K562 (cell line): Measurements from ENCODE around the gene HOATZ. TPM values are rescaled to one million over a fixed set of nuclear protein-coding genes. Genes with fewer than 3 reads are reported as not detected.

Experiments used
- ATAC-seq: fragments of 200-7000 bp; cut with Tn5 transposase; 3 replicates; pipeline ENCODE4 v1.9.1; 2020; ENCODE audit warnings: moderate library complexity
- BruUV-seq: library from RNA; stranded (reverse); fragments of 400-500 nt; replicated peaks from 2 replicates; lab custom pipeline; 2021; lab: Mats Ljungman, UMichigan
- CTCF ChIA-PET: fragments of 300-600 bp; formaldehyde crosslinking; extraction: SDS; loops from one replicate; lab custom pipeline; 2021; ENCODE audit warnings: low intra/inter-chr PET ratio; lab: Yijun Ruan, JAX
- POLR2A ChIA-PET: fragments of 300-600, 350-650 bp; sonication (Branson Sonifier 250); formaldehyde crosslinking; extraction: SDS; loops from one replicate; lab custom pipeline; 2021; ENCODE audit warnings: antibody characterized with exemption, inconsistent platforms; lab: Yijun Ruan, JAX
- DNase-seq, 4 experiments: peaks; one replicate each; pipeline versions ENCODE4 v3.0.0 to v3.0.0-alpha.2; 2011 to 2018; ENCODE audit warnings: low spot score in 3 of 4, mixed read lengths in 3 of 4; ENCODE audit errors: extremely low read depth in 1 of 4
- FAIRE-seq: peaks from 2 replicates; lab custom pipeline; 2011; peaks lifted over from hg19 to GRCh38; lab: Jason Lieb, UNC
- H2AFZ ChIP-seq: 2 replicates; pipeline ENCODE4 v1.6.0; 2011; ENCODE audit warnings: low read depth, low read length, control low read depth, inconsistent platforms
- H3K27ac ChIP-seq: fragments of 200-600 bp; 3 replicates; pipeline ENCODE4 v1.8.0; 2011; ENCODE audit warnings: low read depth, mild to moderate bottlenecking, control low read depth, inconsistent platforms, low read length, moderate library complexity, mixed read lengths; ENCODE audit errors: extremely low read depth
- H3K27me3 ChIP-seq, 2 experiments: fragments of 300-600 bp in 1 of 2; 2 replicates in 1 of 2; 3 replicates in 1 of 2; pipeline versions ENCODE4 v1.6.0 to v1.8.0; 2011; ENCODE audit warnings: inconsistent platforms in 2 of 2, low read length in 2 of 2, mild to moderate bottlenecking in 1 of 2, mixed read lengths in 1 of 2, moderate library complexity in 1 of 2; ENCODE audit not compliant: control insufficient read depth in 2 of 2, insufficient read depth in 2 of 2
- H3K36me3 ChIP-seq: fragments of 300-600 bp; 3 replicates; pipeline ENCODE4 v1.8.0; 2011; ENCODE audit warnings: mild to moderate bottlenecking, low read length, inconsistent platforms; ENCODE audit not compliant: control insufficient read depth, insufficient read depth
- H3K4me1 ChIP-seq, 2 experiments: fragments of 200-600 bp in 1 of 2; replicated peaks in 1 of 2; 2 replicates in 1 of 2; 3 replicates in 1 of 2; pipeline versions ENCODE4 v1.5.1 to v1.8.0; 2011; ENCODE audit warnings: inconsistent platforms in 2 of 2, low read length in 2 of 2, mild to moderate bottlenecking in 1 of 2, mixed read lengths in 1 of 2, moderate library complexity in 1 of 2; ENCODE audit not compliant: control insufficient read depth in 2 of 2, insufficient read depth in 2 of 2
- H3K4me2 ChIP-seq: 2 replicates; pipeline ENCODE4 v1.6.1; 2011; ENCODE audit warnings: low read length, control low read depth, inconsistent platforms, mixed read lengths; ENCODE audit not compliant: insufficient read depth
- H3K4me3 ChIP-seq: fragments of 200-600 bp; sonication (generic), shearing (Covaris generic); 2 replicates; pipeline ENCODE4 v1.5.1; 2016; ENCODE audit warnings: control low read depth, inconsistent platforms
- H3K79me2 ChIP-seq: fragments of 200-600 bp; 3 replicates; pipeline ENCODE4 v1.8.0; 2011; ENCODE audit warnings: low read length, inconsistent platforms; ENCODE audit not compliant: control insufficient read depth, insufficient read depth
- H3K9ac ChIP-seq, 2 experiments: 2 replicates each; pipeline versions ENCODE4 v1.6.0 to v1.6.1; 2011; ENCODE audit warnings: low read depth in 2 of 2, low read length in 2 of 2, control low read depth in 1 of 2, inconsistent platforms in 1 of 2, mild to moderate bottlenecking in 1 of 2, mixed read lengths in 1 of 2; ENCODE audit not compliant: insufficient read depth in 1 of 2
- H3K9me1 ChIP-seq: one replicate; pipeline ENCODE4 v1.6.0; 2011; ENCODE audit warnings: inconsistent platforms, mild to moderate bottlenecking, low read length, moderate library complexity; ENCODE audit not compliant: control insufficient read depth, insufficient read depth
- H3K9me3 ChIP-seq: replicated peaks from 2 replicates; pipeline ENCODE4 v1.5.1; 2011; ENCODE audit warnings: low read depth, low read length, inconsistent platforms; ENCODE audit not compliant: control insufficient read depth, insufficient read depth
- H4K20me1 ChIP-seq: replicated peaks from 2 replicates; pipeline ENCODE4 v1.6.1; 2011; ENCODE audit warnings: low read length, inconsistent platforms, mixed read lengths; ENCODE audit not compliant: control insufficient read depth, insufficient read depth
- ATF7 ChIP-seq: fragments of 450-650 bp; IDR thresholded peaks from 2 replicates; pipeline ENCODE4 v1.7.1; 2014; ENCODE audit warnings: mild to moderate bottlenecking, moderate library complexity
- CREB5 ChIP-seq: fragments of 250-450 bp; sonication (Bioruptor Pico); IDR thresholded peaks from 2 replicates; pipeline ENCODE4 v1.5.0; 2020; ENCODE audit warnings: mild to moderate bottlenecking
- GABPB2 ChIP-seq: fragments of 250-450 bp; sonication (Bioruptor Pico); conservative IDR thresholded peaks from 2 replicates; pipeline ENCODE4 v1.5.1; 2021; ENCODE audit warnings: mild to moderate bottlenecking
- KLF10 ChIP-seq: fragments of 250-450 bp; sonication (Bioruptor Pico); IDR thresholded peaks from 2 replicates; pipeline ENCODE4 v1.6.1; 2021; ENCODE audit warnings: matching md5 sums
- MBD1 ChIP-seq: fragments of 250-450 bp; sonication (Bioruptor Pico); IDR thresholded peaks from 2 replicates; pipeline ENCODE4 v1.8.0; 2022; ENCODE audit warnings: inconsistent platforms
- MECOM ChIP-seq: fragments of 250-450 bp; sonication (Bioruptor Pico); IDR thresholded peaks from 2 replicates; pipeline ENCODE4 v1.8.0; 2022; ENCODE audit warnings: inconsistent platforms
- RBM39 ChIP-seq: fragments of 200-400 bp; formaldehyde crosslinking; optimal IDR thresholded peaks from 2 replicates; pipeline ENCODE3; 2018; ENCODE audit warnings: low read depth, low read length
- TGIF2 ChIP-seq: sonication (generic); formaldehyde crosslinking; IDR thresholded peaks from 2 replicates; pipeline ENCODE4 v1.8.1; 2022; ENCODE audit warnings: mild to moderate bottlenecking, missing genetic modification reagents, moderate library complexity
- ZNF134 ChIP-seq: fragments of 250-450 bp; sonication (Bioruptor Pico); conservative IDR thresholded peaks from 2 replicates; pipeline ENCODE4 v1.4.0; 2020
- ZNF224 ChIP-seq: sonication (generic); formaldehyde crosslinking; IDR thresholded peaks from 2 replicates; pipeline ENCODE4 v1.8.0; 2022; ENCODE audit warnings: mild to moderate bottlenecking, missing genetic modification reagents
- WGBS: fragments of 100-300 bp; shearing (Covaris generic); methylation state at CpG from one replicate; pipeline ENCODE4 v1.1.6; 2016; ENCODE audit warnings: low coverage, mixed read lengths; ENCODE audit not compliant: insufficient coverage; ENCODE audit errors: missing lambda C conversion rate; 5-methylcytosine and 5-hydroxymethylcytosine counted together
- in situ Hi-C: fragments of 300-500 bp; cut with MboI; formaldehyde crosslinking; loops from 4 replicates; pipeline ENCODE4 v1.15.0; 2018; ENCODE audit warnings: inconsistent platforms, mixed read lengths
- intact Hi-C: fragments of 100-400 bp; cut with micrococcal nuclease; formaldehyde crosslinking; loops from 2 replicates; pipeline ENCODE4 v1.14.2; 2022
- polyA plus RNA-seq, 8 experiments: library from polyadenylated mRNA; depleted of rRNA in 4 of 8; stranded (reverse) in 5 of 8; unstranded in 3 of 8; fragments of >200 nt; fragmentation: Nextera tagmentation in 2 of 8; fragmentation: Illumina TruSeq in 1 of 8; extraction: Ambion mirVana in 2 of 8; extraction: Trizol in 1 of 8; gene quantifications; 2 replicates each; pipeline versions ENCODE4 v1.2.1 to v1.2.3, GENCODE V29; 2011 to 2014; ENCODE audit warnings: inconsistent platforms in 1 of 8, missing spikeins in 1 of 8
- total RNA-seq, 7 experiments: library from RNA; depleted of rRNA in 6 of 7; stranded (reverse); fragments of >200 nt in 6 of 7; fragmentation: Illumina TruSeq in 2 of 7; extraction: Trizol in 2 of 7; gene quantifications; 2 replicates each; pipeline versions ENCODE4 v1.2.1 to v1.2.3, GENCODE V29; 2011 to 2021; ENCODE audit warnings: low replicate concordance in 1 of 7
- TF ChIP-seq, protein P1 (sequence below): fragments of 250-450 bp; sonication (Bioruptor Pico); IDR thresholded peaks from 2 replicates; pipeline ENCODE4 v1.4.0; 2020

The HOATZ gene
- total and polyA plus RNA-seq, 9 of the 15 experiments (the other 6 are each of a cell fraction or from before 2014, with no cell fraction given), result not detected

DNA sequence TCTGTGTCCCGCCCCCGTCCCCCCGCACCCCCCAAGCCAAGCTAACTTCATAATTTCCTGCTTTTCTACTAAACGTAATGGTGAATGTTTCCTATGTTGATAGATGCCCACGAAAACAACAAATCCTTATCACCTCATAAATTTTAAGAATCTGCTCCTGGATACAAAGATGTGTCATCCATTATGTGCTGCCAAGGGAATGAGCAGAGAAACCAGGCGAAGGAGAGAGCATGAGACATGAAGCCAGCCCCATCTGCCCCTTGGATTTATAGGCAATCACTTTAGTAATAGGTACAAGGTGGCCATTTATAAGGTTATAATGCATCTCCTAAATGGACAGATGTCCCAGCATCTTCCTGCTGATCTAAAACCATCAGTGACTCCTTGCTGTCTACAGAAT lies 56.2 kb downstream of the HOATZ start (continued):
- no peak for TF ChIP-seq MBD1

DNA sequence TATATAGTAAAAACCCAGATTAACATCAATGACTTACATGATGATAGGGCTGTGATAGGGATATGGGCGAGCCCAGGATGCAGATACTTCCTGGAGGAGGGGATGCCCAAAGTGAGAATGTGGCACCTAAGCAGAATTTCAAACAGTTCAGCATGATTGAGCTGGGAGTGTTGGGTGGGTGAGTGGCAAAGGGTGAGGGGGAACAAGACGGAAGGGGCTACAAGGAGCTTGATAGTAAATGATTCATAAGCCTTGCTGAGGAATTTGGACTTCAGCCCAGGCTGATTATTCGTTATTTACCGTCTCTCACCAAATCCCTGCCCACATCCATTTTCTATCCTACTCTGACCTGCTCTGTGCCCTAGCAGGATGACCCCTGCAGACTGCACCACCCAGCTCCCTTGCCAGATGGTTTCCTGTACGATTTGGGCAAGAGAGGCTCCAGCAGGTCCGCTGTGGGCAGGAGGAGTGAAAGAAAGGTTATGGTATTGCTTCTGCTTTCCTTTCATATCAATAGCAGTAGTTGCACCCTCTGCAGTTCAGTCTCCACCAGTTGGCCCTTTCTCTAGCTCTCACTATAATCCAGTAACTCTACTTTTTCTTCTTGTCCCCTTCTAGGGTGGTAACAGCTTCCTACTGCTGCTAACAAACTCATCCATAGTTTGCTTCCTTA lies 57.4 kb downstream of the HOATZ start:
- CTCF ChIA-PET, result no interaction called here
- intact Hi-C loops, result no loop called here
- TF ChIP-seq KLF10 (no peak), ATF7 (no peak), MECOM (CRISPR knock-in tag) (no peak), ZNF224 (CRISPR knock-in tag) (no peak), CREB5 (CRISPR knock-in tag) (no peak), GABPB2 (no peak), TGIF2 (CRISPR knock-in tag) (no peak), RBM39 (no peak), ZNF134 (CRISPR knock-in tag) (no peak)
- TF ChIP-seq, protein P1, sequence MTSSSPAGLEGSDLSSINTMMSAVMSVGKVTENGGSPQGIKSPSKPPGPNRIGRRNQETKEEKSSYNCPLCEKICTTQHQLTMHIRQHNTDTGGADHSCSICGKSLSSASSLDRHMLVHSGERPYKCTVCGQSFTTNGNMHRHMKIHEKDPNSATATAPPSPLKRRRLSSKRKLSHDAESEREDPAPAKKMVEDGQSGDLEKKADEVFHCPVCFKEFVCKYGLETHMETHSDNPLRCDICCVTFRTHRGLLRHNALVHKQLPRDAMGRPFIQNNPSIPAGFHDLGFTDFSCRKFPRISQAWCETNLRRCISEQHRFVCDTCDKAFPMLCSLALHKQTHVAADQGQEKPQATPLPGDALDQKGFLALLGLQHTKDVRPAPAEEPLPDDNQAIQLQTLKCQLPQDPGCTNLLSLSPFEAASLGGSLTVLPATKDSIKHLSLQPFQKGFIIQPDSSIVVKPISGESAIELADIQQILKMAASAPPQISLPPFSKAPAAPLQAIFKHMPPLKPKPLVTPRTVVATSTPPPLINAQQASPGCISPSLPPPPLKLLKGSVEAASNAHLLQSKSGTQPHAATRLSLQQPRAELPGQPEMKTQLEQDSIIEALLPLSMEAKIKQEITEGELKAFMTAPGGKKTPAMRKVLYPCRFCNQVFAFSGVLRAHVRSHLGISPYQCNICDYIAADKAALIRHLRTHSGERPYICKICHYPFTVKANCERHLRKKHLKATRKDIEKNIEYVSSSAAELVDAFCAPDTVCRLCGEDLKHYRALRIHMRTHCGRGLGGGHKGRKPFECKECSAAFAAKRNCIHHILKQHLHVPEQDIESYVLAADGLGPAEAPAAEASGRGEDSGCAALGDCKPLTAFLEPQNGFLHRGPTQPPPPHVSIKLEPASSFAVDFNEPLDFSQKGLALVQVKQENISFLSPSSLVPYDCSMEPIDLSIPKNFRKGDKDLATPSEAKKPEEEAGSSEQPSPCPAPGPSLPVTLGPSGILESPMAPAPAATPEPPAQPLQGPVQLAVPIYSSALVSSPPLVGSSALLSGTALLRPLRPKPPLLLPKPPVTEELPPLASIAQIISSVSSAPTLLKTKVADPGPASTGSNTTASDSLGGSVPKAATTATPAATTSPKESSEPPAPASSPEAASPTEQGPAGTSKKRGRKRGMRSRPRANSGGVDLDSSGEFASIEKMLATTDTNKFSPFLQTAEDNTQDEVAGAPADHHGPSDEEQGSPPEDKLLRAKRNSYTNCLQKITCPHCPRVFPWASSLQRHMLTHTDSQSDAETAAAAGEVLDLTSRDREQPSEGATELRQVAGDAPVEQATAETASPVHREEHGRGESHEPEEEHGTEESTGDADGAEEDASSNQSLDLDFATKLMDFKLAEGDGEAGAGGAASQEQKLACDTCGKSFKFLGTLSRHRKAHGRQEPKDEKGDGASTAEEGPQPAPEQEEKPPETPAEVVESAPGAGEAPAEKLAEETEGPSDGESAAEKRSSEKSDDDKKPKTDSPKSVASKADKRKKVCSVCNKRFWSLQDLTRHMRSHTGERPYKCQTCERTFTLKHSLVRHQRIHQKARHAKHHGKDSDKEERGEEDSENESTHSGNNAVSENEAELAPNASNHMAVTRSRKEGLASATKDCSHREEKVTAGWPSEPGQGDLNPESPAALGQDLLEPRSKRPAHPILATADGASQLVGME (CRISPR knock-in tag), result no peak

More for the DNA sequence above, 57.4 kb downstream of the HOATZ start:
- peaks cover 0 to 5% of the 10 kb centered on the region in 2 experiments; a peak in 1 of 5 replicates for H3K4me1 ChIP-seq
- WGBS, result 3% methylated on average over 6 of the region's 6 CpGs
- in situ Hi-C loops, result no loop called here
- no peak for ATAC-seq
- no peak for FAIRE-seq
- no peak overlapping the region for H3K4me2 ChIP-seq
- DNase-seq, result no peak
- no peaks in the 10 kb centered on the region for H3K79me2 ChIP-seq
- no peak overlapping the region for H3K9ac ChIP-seq
- H3K9me1 ChIP-seq, result no peaks in the 10 kb centered on the region
- no peaks in the 10 kb centered on the region for H3K36me3 ChIP-seq
- no peaks in the 10 kb centered on the region for H3K9me3 ChIP-seq
- H3K27me3 ChIP-seq, result peaks cover 3 to 7% of the 10 kb centered on the region in 2 experiments; a peak in 3 of 5 replicates
- H3K27ac ChIP-seq, result no peak overlapping the region
- H4K20me1 ChIP-seq, result no peaks in the 10 kb centered on the region
- no peak overlapping the region for H3K4me3 ChIP-seq
- no TSS peak for BruUV-seq
- POLR2A ChIA-PET, result interaction anchor here (1.0 kb wide), 1 partner anchor 15 kb away, joined by 3 read pairs; no protein-coding TSS in a partner anchor
- no peak overlapping the region for H2AFZ ChIP-seq
